ENCODE data around the gene HELZ.

HELZ gene

GRCh38 chr17:67054011-67054591, 190.9 kb downstream of the HELZ start:
- no peak overlapping the region for H4K91ac ChIP-seq (ENCODE audit: low read length)
- no peaks in the 10 kb centered on the region for H3K36me3 ChIP-seq (ENCODE audit: control insufficient read depth in 1 of 2, insufficient read depth in 2 of 2, low read depth in 1 of 2, low read length in 2 of 2)
- peaks cover 18% of the 10 kb centered on the region for H3K9me3 ChIP-seq (ENCODE audit: control insufficient read depth, low read length)
- no peak overlapping the region for H3K27ac ChIP-seq (ENCODE audit: low read length, poor library complexity, severe bottlenecking)
- H2BK120ac ChIP-seq (ENCODE audit: low read depth, low read length): no peak overlapping the region
- H3K4me2 ChIP-seq (ENCODE audit: low read length, poor library complexity, severe bottlenecking): no peak overlapping the region
- no peak overlapping the region for H2AK5ac ChIP-seq (ENCODE audit: low read length, severe bottlenecking)
- no peak overlapping the region for H3K4ac ChIP-seq (ENCODE audit: low read depth in 1 of 2, low read length in 2 of 2)
- H3K27me3 ChIP-seq (ENCODE audit: control insufficient read depth in 1 of 2, insufficient read depth in 1 of 2, low read length in 2 of 2): peaks cover 0 to 11% of the 10 kb centered on the region in 2 experiments
- no peak overlapping the region for H3K9ac ChIP-seq (ENCODE audit: low read length)
- no peaks in the 10 kb centered on the region for H3K79me1 ChIP-seq (replicated peaks; ENCODE audit: low read length, poor library complexity, severe bottlenecking)
- H3K4me1 ChIP-seq (ENCODE audit: control insufficient read depth, insufficient read depth, low read depth, low read length): peaks cover 6% of the 10 kb centered on the region
- H2BK5ac ChIP-seq (ENCODE audit: low read depth, low read length, poor library complexity, severe bottlenecking): no peak overlapping the region
- H2BK15ac ChIP-seq (ENCODE audit: low read depth, poor library complexity, severe bottlenecking): no peak overlapping the region
- H3K4me3 ChIP-seq (ENCODE audit: insufficient read depth in 1 of 2, low read depth in 1 of 2, low read length in 2 of 2): no peak overlapping the region
- H3K14ac ChIP-seq (ENCODE audit: low read length in 2 of 2): no peak overlapping the region
- H3K18ac ChIP-seq (ENCODE audit: low read depth in 1 of 2, low read length in 2 of 2): no peak overlapping the region
- WGBS: 89% methylated on average over 19 of the region's 19 CpGs
- no peak overlapping the region for H2BK12ac ChIP-seq (ENCODE audit: low read length in 2 of 2)
- no peak overlapping the region for H2AFZ ChIP-seq (ENCODE audit: low read depth, low read length)
- DNase-seq: no peak
- H3K23ac ChIP-seq (ENCODE audit: low read length in 2 of 2): no peak overlapping the region
- no peak overlapping the region for H4K8ac ChIP-seq (ENCODE audit: low read length)

DNA sequence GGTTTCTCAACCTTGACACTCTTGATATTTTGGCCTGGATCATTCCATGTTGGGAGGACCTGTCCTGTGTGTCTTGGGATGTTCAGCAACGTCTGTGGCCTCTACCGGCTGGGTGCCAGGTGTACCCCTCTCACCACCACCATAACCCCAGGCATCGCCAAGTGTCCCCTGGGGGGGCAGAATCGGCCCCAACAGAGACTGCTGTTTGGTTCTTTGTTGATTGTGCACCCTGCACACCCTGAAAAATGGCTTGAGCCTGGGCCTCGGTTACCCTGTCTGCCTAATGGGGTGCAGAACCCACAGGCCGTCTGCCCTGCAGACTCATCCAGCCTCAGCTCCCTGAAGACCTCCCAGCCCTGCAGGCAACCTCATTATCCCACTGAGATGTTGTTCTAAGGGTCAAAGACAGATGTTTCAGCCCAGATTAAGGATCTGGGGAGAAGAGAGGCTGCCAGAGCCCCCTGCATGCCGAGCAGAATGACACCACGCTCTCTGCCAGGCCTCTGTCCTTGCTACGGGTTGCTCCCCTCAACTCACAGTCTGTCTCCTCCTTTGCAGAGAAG, 191.5 kb downstream of the HELZ start:
- H2BK120ac ChIP-seq (ENCODE audit: low read depth, low read length): no peak overlapping the region
- peaks cover 6% of the 10 kb centered on the region for H3K4me1 ChIP-seq (ENCODE audit: control insufficient read depth, insufficient read depth, low read depth, low read length)
- peaks cover 0 to 11% of the 10 kb centered on the region in 2 experiments for H3K27me3 ChIP-seq (ENCODE audit: control insufficient read depth in 1 of 2, insufficient read depth in 1 of 2, low read length in 2 of 2)
- 87% methylated on average over 8 of the region's 9 CpGs for WGBS
- no peak overlapping the region for H3K4me3 ChIP-seq (ENCODE audit: insufficient read depth in 1 of 2, low read depth in 1 of 2, low read length in 2 of 2)
- H4K8ac ChIP-seq (ENCODE audit: low read length): no peak overlapping the region
- no peak overlapping the region for H4K91ac ChIP-seq (ENCODE audit: low read length)
- no peak overlapping the region for H3K9ac ChIP-seq (ENCODE audit: low read length)
- no peak overlapping the region for H2BK12ac ChIP-seq (ENCODE audit: low read length in 2 of 2)
- no peak overlapping the region for H3K18ac ChIP-seq (ENCODE audit: low read depth in 1 of 2, low read length in 2 of 2)
- no peaks in the 10 kb centered on the region for H3K79me1 ChIP-seq (replicated peaks; ENCODE audit: low read length, poor library complexity, severe bottlenecking)
- no peak overlapping the region for H3K23ac ChIP-seq (ENCODE audit: low read length in 2 of 2)
- no peak overlapping the region for H3K4me2 ChIP-seq (ENCODE audit: low read length, poor library complexity, severe bottlenecking)
- H3K36me3 ChIP-seq (ENCODE audit: control insufficient read depth in 1 of 2, insufficient read depth in 2 of 2, low read depth in 1 of 2, low read length in 2 of 2): no peaks in the 10 kb centered on the region
- H2BK15ac ChIP-seq (ENCODE audit: low read depth, poor library complexity, severe bottlenecking): no peak overlapping the region
- no peak overlapping the region for H2BK5ac ChIP-seq (ENCODE audit: low read depth, low read length, poor library complexity, severe bottlenecking)
- no peak for DNase-seq
- H3K27ac ChIP-seq (ENCODE audit: low read length, poor library complexity, severe bottlenecking): no peak overlapping the region
- no peak overlapping the region for H3K4ac ChIP-seq (ENCODE audit: low read depth in 1 of 2, low read length in 2 of 2)
- H3K9me3 ChIP-seq (ENCODE audit: control insufficient read depth, low read length): peaks cover 24% of the 10 kb centered on the region
- H2AFZ ChIP-seq (ENCODE audit: low read depth, low read length): no peak overlapping the region
- H3K14ac ChIP-seq (ENCODE audit: low read length in 2 of 2): no peak overlapping the region
- H2AK5ac ChIP-seq (ENCODE audit: low read length, severe bottlenecking): no peak overlapping the region

DNA sequence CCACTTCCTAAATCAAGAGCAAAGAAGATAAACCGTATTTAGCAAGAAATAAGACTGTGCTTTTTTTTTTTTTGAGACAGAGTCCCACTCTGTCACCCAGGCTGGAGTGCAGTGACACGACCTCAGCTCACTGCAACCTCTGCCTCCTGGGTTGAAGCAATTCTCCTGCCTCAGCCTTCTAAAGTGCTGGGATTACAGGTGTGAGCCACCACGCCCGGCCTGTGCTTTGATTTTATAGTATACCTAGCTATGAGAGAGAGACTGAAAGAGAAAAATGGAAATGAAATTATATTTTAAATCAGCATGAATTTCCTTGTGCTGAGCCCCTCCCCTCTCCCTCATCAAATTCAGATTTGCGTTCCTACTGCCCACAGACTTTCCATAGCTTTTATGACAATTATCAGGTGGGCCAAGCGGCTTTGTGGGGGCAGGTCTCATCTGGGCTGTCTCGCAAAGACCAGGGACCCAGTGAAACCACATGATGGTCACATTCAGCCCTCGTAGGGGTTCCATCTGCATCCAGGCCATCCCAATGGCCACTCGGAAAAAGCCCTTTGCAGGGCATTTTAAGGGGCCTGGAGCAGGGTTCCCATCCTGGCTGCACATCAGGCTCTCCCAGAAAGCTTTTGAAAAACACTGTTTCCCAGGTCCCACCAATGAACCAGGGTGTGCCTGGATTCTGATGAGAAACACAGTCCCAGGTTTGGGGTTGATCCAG, 192.1 kb downstream of the HELZ start:
- H3K4me2 ChIP-seq (ENCODE audit: low read length, poor library complexity, severe bottlenecking): no peak overlapping the region
- no peak overlapping the region for H3K4me3 ChIP-seq (ENCODE audit: insufficient read depth in 1 of 2, low read depth in 1 of 2, low read length in 2 of 2)
- no peak overlapping the region for H2BK120ac ChIP-seq (ENCODE audit: low read depth, low read length)
- H2BK12ac ChIP-seq (ENCODE audit: low read length in 2 of 2): no peak overlapping the region
- no peak overlapping the region for H3K9ac ChIP-seq (ENCODE audit: low read length)
- WGBS: 85% methylated on average over 7 of the region's 9 CpGs
- peaks cover 6% of the 10 kb centered on the region for H3K4me1 ChIP-seq (ENCODE audit: control insufficient read depth, insufficient read depth, low read depth, low read length)
- H3K14ac ChIP-seq (ENCODE audit: low read length in 2 of 2): no peak overlapping the region
- no peak overlapping the region for H2AK5ac ChIP-seq (ENCODE audit: low read length, severe bottlenecking)
- peaks cover 29% of the 10 kb centered on the region for H3K9me3 ChIP-seq (ENCODE audit: control insufficient read depth, low read length)
- H2BK15ac ChIP-seq (ENCODE audit: low read depth, poor library complexity, severe bottlenecking): no peak overlapping the region
- no peak overlapping the region for H4K8ac ChIP-seq (ENCODE audit: low read length)
- no peak overlapping the region for H2BK5ac ChIP-seq (ENCODE audit: low read depth, low read length, poor library complexity, severe bottlenecking)
- DNase-seq: no peak
- no peaks in the 10 kb centered on the region for H3K79me1 ChIP-seq (replicated peaks; ENCODE audit: low read length, poor library complexity, severe bottlenecking)
- H3K27me3 ChIP-seq (ENCODE audit: control insufficient read depth in 1 of 2, insufficient read depth in 1 of 2, low read length in 2 of 2): peaks cover 0 to 11% of the 10 kb centered on the region in 2 experiments
- no peaks in the 10 kb centered on the region for H3K36me3 ChIP-seq (ENCODE audit: control insufficient read depth in 1 of 2, insufficient read depth in 2 of 2, low read depth in 1 of 2, low read length in 2 of 2)
- no peak overlapping the region for H2AFZ ChIP-seq (ENCODE audit: low read depth, low read length)
- no peak overlapping the region for H3K27ac ChIP-seq (ENCODE audit: low read length, poor library complexity, severe bottlenecking)
- H3K4ac ChIP-seq (ENCODE audit: low read depth in 1 of 2, low read length in 2 of 2): no peak overlapping the region
- no peak overlapping the region for H3K23ac ChIP-seq (ENCODE audit: low read length in 2 of 2)
- H3K18ac ChIP-seq (ENCODE audit: low read depth in 1 of 2, low read length in 2 of 2): no peak overlapping the region
- no peak overlapping the region for H4K91ac ChIP-seq (ENCODE audit: low read length)

DNA sequence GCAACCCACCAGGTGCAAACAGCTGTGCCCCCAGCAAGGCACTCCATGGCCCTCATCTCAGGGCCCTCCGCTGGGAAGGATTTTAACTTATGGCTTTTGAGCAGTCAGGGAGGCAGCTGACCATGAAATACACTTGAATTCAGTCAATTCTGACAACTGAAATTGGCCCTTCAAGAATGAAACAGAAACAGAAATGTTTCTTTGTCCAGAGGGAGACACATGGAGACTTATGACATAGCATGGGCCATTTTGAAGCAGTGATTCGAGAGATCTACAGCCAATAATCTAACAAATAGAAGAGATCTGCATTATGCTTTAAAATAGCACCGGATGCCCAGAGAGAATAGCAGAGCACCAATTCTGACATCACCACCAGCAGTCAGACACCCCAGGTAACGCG, 193.2 kb downstream of the HELZ start:
- Histone ChIP-seq H3K4ac (ENCODE audit: low read depth in 1 of 2, low read length in 2 of 2) (no peak overlapping the region), H2AFZ (ENCODE audit: low read depth, low read length) (no peak overlapping the region), H2BK120ac (ENCODE audit: low read depth, low read length) (no peak overlapping the region), H4K91ac (ENCODE audit: low read length) (no peak overlapping the region), H4K8ac (ENCODE audit: low read length) (no peak overlapping the region), H3K4me1 (ENCODE audit: control insufficient read depth, insufficient read depth, low read depth, low read length) (peaks cover 6% of the 10 kb centered on the region), H3K27me3 (ENCODE audit: control insufficient read depth in 1 of 2, insufficient read depth in 1 of 2, low read length in 2 of 2) (peaks cover 0 to 11% of the 10 kb centered on the region in 2 experiments), H2AK5ac (ENCODE audit: low read length, severe bottlenecking) (peak overlapping the region; percentile 27), H2BK12ac (ENCODE audit: low read length in 2 of 2) (no peak overlapping the region), H3K79me1 (replicated peaks; ENCODE audit: low read length, poor library complexity, severe bottlenecking) (no peaks in the 10 kb centered on the region), H2BK5ac (ENCODE audit: low read depth, low read length, poor library complexity, severe bottlenecking) (no peak overlapping the region), H3K23ac (ENCODE audit: low read length in 2 of 2) (no peak overlapping the region), H3K14ac (ENCODE audit: low read length in 2 of 2) (no peak overlapping the region), H3K9ac (ENCODE audit: low read length) (no peak overlapping the region), H3K27ac (ENCODE audit: low read length, poor library complexity, severe bottlenecking) (no peak overlapping the region), H3K9me3 (ENCODE audit: control insufficient read depth, low read length) (peaks cover 37% of the 10 kb centered on the region), H3K18ac (ENCODE audit: low read depth in 1 of 2, low read length in 2 of 2) (no peak overlapping the region), H3K36me3 (ENCODE audit: control insufficient read depth in 1 of 2, insufficient read depth in 2 of 2, low read depth in 1 of 2, low read length in 2 of 2) (no peaks in the 10 kb centered on the region), H3K4me3 (ENCODE audit: insufficient read depth in 1 of 2, low read depth in 1 of 2, low read length in 2 of 2) (no peak overlapping the region), H2BK15ac (ENCODE audit: low read depth, poor library complexity, severe bottlenecking) (no peak overlapping the region), H3K4me2 (ENCODE audit: low read length, poor library complexity, severe bottlenecking) (no peak overlapping the region)
- 67% methylated on average over 1 of the region's 5 CpGs for WGBS
- no peak for DNase-seq

All from mesenchymal stem cell (in vitro differentiated cells and primary cell).